HCT116 (cell line): Measurements from ENCODE around the gene NHSL2. TPM values are rescaled to one million over a fixed set of nuclear protein-coding genes. Genes with fewer than 3 reads are reported as not detected.

Experiments
- ATAC-seq: fragments of 200-7000 bp; cut with Tn5 transposase; 2 replicates; pipeline ENCODE4 v1.9.1; 2020; ENCODE audit warnings: mild to moderate bottlenecking, moderate library complexity
- BruUV-seq: library from RNA; stranded (reverse); fragments of 400-500 nt; replicated peaks from 2 replicates; lab custom pipeline; 2021; lab: Mats Ljungman, UMichigan
- CTCF ChIA-PET: fragments of 300-600 bp; sonication (Branson Sonifier 250); formaldehyde crosslinking; loops from one replicate; lab custom pipeline; 2021; ENCODE audit warnings: antibody characterized with exemption; lab: Charles Lee
- POLR2A ChIA-PET: fragments of 300-600, 350-600 bp; sonication (Branson Sonifier 250); formaldehyde crosslinking; loops from one replicate; lab custom pipeline; 2021; ENCODE audit warnings: antibody characterized with exemption; lab: Charles Lee
- RAD21 ChIA-PET, 2 experiments: fragments of 300-600 bp; sonication (Branson Sonifier 250); formaldehyde crosslinking; loops; one replicate each; lab custom pipeline; 2023; ENCODE audit warnings: low total read pairs in 2 of 2; ENCODE audit not compliant: uncharacterized antibody in 2 of 2, unreplicated experiment in 2 of 2, low non-redundant PET in 1 of 2; lab: Charles Lee
- DNase-seq: peaks from one replicate; pipeline ENCODE4 v3.0.0-alpha.2; 2010; ENCODE audit warnings: low read depth, low spot score
- H2AFZ ChIP-seq: fragments of 200-600 bp; shearing (Covaris generic), sonication (generic); 2 replicates; pipeline ENCODE4 v1.6.1; 2017; ENCODE audit warnings: low read depth, mixed run types, mixed read lengths, antibody characterized with exemption, low read length; ENCODE audit not compliant: poor library complexity, severe bottlenecking
- H3K27ac ChIP-seq: 2 replicates; pipeline ENCODE4 v1.5.1; 2012; ENCODE audit warnings: low read depth, low read length
- H3K27me3 ChIP-seq: fragments of 200-600 bp; sonication (generic); 2 replicates; pipeline ENCODE4 v1.6.1; 2016; ENCODE audit warnings: mixed run types, low read length, mixed read lengths; ENCODE audit not compliant: insufficient read depth
- H3K36me3 ChIP-seq, 2 experiments: fragments of 200-500 bp in 1 of 2; fragments of 200-600 bp in 1 of 2; sonication (Bioruptor generic) in 1 of 2; sonication (generic) in 1 of 2; 2 replicates each; pipeline versions ENCODE4 v1.5.1 to v1.6.1; 2014 to 2016; ENCODE audit warnings: low read length in 2 of 2, inconsistent platforms in 1 of 2, mixed read lengths in 1 of 2, mixed run types in 1 of 2; ENCODE audit not compliant: insufficient read depth in 2 of 2, control insufficient read depth in 1 of 2
- H3K4me1 ChIP-seq, 2 experiments: fragments of 200-600 bp in 1 of 2; sonication (generic) in 1 of 2; 2 replicates each; pipeline versions ENCODE4 v1.5.1 to v1.6.1; 2012 to 2017; ENCODE audit warnings: low read length in 2 of 2, inconsistent platforms in 1 of 2, mild to moderate bottlenecking in 1 of 2, mixed read lengths in 1 of 2, mixed run types in 1 of 2, moderate library complexity in 1 of 2; ENCODE audit not compliant: insufficient read depth in 2 of 2, control insufficient read depth in 1 of 2
- H3K4me2 ChIP-seq: fragments of 200-600 bp; sonication (generic); 2 replicates; pipeline ENCODE4 v1.6.1; 2017; ENCODE audit warnings: mixed run types, low read length, mixed read lengths
- H3K4me3 ChIP-seq, 2 experiments: fragments of 200-600 bp in 1 of 2; sonication (generic) in 1 of 2; replicated peaks in 1 of 2; 2 replicates each; pipeline ENCODE4 v1.5.1; 2011 to 2016; ENCODE audit warnings: low read length in 2 of 2, control low read depth in 1 of 2, low read depth in 1 of 2, mild to moderate bottlenecking in 1 of 2, mixed read lengths in 1 of 2, mixed run types in 1 of 2
- H3K79me2 ChIP-seq: fragments of 200-600 bp; sonication (generic); 2 replicates; pipeline ENCODE4 v1.6.1; 2017; ENCODE audit warnings: mild to moderate bottlenecking, mixed run types, low read length, moderate library complexity, mixed read lengths; ENCODE audit not compliant: insufficient read depth
- H3K9ac ChIP-seq: fragments of 200-600 bp; sonication (generic); 2 replicates; pipeline ENCODE4 v1.6.1; 2016; ENCODE audit warnings: low read length, mixed read lengths
- H3K9me2 ChIP-seq: fragments of 200-600 bp; sonication (generic), shearing (Covaris generic); 2 replicates; pipeline ENCODE4 v1.6.1; 2017; ENCODE audit warnings: mixed run types, mild to moderate bottlenecking, moderate library complexity; ENCODE audit not compliant: insufficient read depth
- H3K9me3 ChIP-seq, 2 experiments: fragments of 200-500 bp in 1 of 2; fragments of 200-600 bp in 1 of 2; sonication (Bioruptor generic) in 1 of 2; sonication (generic) in 1 of 2; 2 replicates each; pipeline ENCODE4 v1.6.1; 2014 to 2017; ENCODE audit warnings: low read length in 2 of 2, mixed read lengths in 2 of 2, inconsistent platforms in 1 of 2, low read depth in 1 of 2, mild to moderate bottlenecking in 1 of 2, mixed run types in 1 of 2, moderate library complexity in 1 of 2; ENCODE audit not compliant: control insufficient read depth in 1 of 2, insufficient read depth in 1 of 2
- H4K20me1 ChIP-seq: fragments of 200-600 bp; sonication (generic), shearing (Covaris generic); 2 replicates; pipeline ENCODE4 v1.6.1; 2017; ENCODE audit warnings: mixed run types, mild to moderate bottlenecking, moderate library complexity; ENCODE audit not compliant: insufficient read depth
- CBX3 ChIP-seq: IDR thresholded peaks from 2 replicates; pipeline ENCODE4 v1.6.1; 2012; ENCODE audit warnings: low read depth
- EZH2 ChIP-seq: fragments of 200-600 bp; sonication (generic); IDR thresholded peaks from 2 replicates; pipeline ENCODE4 v1.6.1; 2017; ENCODE audit warnings: antibody characterized with exemption, mixed run types
- FOSL1 ChIP-seq: IDR thresholded peaks from 2 replicates; pipeline ENCODE4 v1.6.1; 2012; ENCODE audit warnings: low read depth
- POLR2AphosphoS5 ChIP-seq: IDR thresholded peaks from 2 replicates; pipeline ENCODE4 v1.6.1; 2011; ENCODE audit warnings: mild to moderate bottlenecking, low read depth, low read length, moderate library complexity
- RAD21 ChIP-seq: IDR thresholded peaks from 2 replicates; pipeline ENCODE4 v1.6.1; 2012; ENCODE audit warnings: low read depth, mild to moderate bottlenecking
- SIN3A ChIP-seq: IDR thresholded peaks from 2 replicates; pipeline ENCODE4 v1.6.1; 2012; ENCODE audit warnings: low read depth
- SP1 ChIP-seq: IDR thresholded peaks from 2 replicates; pipeline ENCODE4 v1.6.1; 2012; ENCODE audit warnings: low read depth
- SRF ChIP-seq: IDR thresholded peaks from 2 replicates; pipeline ENCODE4 v1.6.1; 2012; ENCODE audit warnings: low read depth
- TCF7L2 ChIP-seq: IDR thresholded peaks from 2 replicates; pipeline ENCODE4 v1.7.0; 2011; ENCODE audit warnings: borderline replicate concordance, inconsistent platforms; ENCODE audit not compliant: insufficient read depth, insufficient read length; ENCODE audit errors: extremely low read depth
- intact Hi-C: fragments of 100-400 bp; cut with micrococcal nuclease; formaldehyde crosslinking; loops from 2 replicates; pipeline ENCODE4 v1.10.0; 2022
- total RNA-seq: library from RNA; stranded (reverse); gene quantifications from one replicate; pipeline ENCODE4 v1.2.1, GENCODE V29; 2021; ENCODE audit not compliant: unreplicated experiment
- TF ChIP-seq, protein P1 (sequence below): IDR thresholded peaks from 2 replicates; pipeline ENCODE4 v1.6.1; 2012
- TF ChIP-seq, protein P2 (sequence below): IDR thresholded peaks from 2 replicates; pipeline ENCODE4 v1.6.1; 2012; ENCODE audit warnings: low read depth

Gene NHSL2
- total RNA-seq, 1 experiment from 2014 or later = 0.22 TPM

DNA sequence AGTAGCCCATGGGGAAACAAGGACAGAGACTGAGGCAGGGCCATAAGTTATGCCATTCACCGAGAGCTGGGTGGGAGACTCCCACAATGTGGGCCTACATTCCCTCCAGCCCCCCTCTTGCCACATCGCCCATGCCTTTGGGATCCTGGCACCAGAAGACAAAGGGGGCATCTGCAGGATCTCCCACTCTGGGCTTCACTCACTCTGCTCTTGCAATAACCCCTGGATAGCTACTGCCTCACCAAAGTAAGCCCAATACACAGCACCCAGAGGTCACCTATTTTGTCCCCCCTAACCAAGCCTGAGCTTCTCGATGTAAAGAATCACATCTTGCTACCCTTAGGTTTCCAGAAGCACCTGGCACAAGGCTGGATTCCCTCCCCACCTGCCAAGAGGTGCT lies 221.8 kb downstream of the NHSL2 start:
- H3K9me2 ChIP-seq = no peaks in the 10 kb centered on the region
- H3K36me3 ChIP-seq = no peaks in the 10 kb centered on the region
- CTCF ChIA-PET = interaction anchor here (0.7 to 1.2 kb wide), 3 partner anchors 106 to 114 kb away, joined by 3 to 6 read pairs (median 3); partner anchors contain the start of gene ERCC6L
- intact Hi-C loops = no loop called here
- ATAC-seq = no peak
- peaks cover 4 to 11% of the 10 kb centered on the region in 2 experiments; a peak in 3 of 4 replicates for H3K4me1 ChIP-seq
- RAD21 ChIA-PET = no interaction called here
- no peak for DNase-seq
- no peaks in the 10 kb centered on the region for H3K79me2 ChIP-seq
- peak overlapping the region; percentile 17; the same call in 1 of the 2 replicates for H3K9ac ChIP-seq
- H2AFZ ChIP-seq = no peak overlapping the region
- H3K4me3 ChIP-seq = peak overlapping the region; percentile 32 to 53
- H3K9me3 ChIP-seq = no peaks in the 10 kb centered on the region
- TF ChIP-seq FOSL1 = no peak
- TF ChIP-seq EZH2 = no peak
- TF ChIP-seq SRF = no peak
- TF ChIP-seq RAD21 = no peak
- TF ChIP-seq CBX3 = no peak
- TF ChIP-seq, protein P1, sequence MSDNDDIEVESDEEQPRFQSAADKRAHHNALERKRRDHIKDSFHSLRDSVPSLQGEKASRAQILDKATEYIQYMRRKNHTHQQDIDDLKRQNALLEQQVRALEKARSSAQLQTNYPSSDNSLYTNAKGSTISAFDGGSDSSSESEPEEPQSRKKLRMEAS = no peak
- TF ChIP-seq SIN3A = no peak
- TF ChIP-seq SP1 = no peak
- TF ChIP-seq POLR2AphosphoS5 = no peak
- TF ChIP-seq, protein P2, sequence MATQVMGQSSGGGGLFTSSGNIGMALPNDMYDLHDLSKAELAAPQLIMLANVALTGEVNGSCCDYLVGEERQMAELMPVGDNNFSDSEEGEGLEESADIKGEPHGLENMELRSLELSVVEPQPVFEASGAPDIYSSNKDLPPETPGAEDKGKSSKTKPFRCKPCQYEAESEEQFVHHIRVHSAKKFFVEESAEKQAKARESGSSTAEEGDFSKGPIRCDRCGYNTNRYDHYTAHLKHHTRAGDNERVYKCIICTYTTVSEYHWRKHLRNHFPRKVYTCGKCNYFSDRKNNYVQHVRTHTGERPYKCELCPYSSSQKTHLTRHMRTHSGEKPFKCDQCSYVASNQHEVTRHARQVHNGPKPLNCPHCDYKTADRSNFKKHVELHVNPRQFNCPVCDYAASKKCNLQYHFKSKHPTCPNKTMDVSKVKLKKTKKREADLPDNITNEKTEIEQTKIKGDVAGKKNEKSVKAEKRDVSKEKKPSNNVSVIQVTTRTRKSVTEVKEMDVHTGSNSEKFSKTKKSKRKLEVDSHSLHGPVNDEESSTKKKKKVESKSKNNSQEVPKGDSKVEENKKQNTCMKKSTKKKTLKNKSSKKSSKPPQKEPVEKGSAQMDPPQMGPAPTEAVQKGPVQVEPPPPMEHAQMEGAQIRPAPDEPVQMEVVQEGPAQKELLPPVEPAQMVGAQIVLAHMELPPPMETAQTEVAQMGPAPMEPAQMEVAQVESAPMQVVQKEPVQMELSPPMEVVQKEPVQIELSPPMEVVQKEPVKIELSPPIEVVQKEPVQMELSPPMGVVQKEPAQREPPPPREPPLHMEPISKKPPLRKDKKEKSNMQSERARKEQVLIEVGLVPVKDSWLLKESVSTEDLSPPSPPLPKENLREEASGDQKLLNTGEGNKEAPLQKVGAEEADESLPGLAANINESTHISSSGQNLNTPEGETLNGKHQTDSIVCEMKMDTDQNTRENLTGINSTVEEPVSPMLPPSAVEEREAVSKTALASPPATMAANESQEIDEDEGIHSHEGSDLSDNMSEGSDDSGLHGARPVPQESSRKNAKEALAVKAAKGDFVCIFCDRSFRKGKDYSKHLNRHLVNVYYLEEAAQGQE = no peak
- no peak for TF ChIP-seq TCF7L2
- POLR2A ChIA-PET = interaction anchor here (0.7 kb wide), 1 partner anchor 49 kb away, joined by 3 read pairs; the partner anchor contains the start of gene PIN4
- peak overlapping the region; percentile 77 for H3K4me2 ChIP-seq
- H3K27me3 ChIP-seq = no peaks in the 10 kb centered on the region
- no TSS peak for BruUV-seq
- H3K27ac ChIP-seq = no peak overlapping the region
- no peaks in the 10 kb centered on the region for H4K20me1 ChIP-seq
